HCT116 (cell line): Measurements from ENCODE around the gene APBB2. TPM values are rescaled to one million over a fixed set of nuclear protein-coding genes. Genes with fewer than 3 reads are reported as not detected.
"Not testable (repeated sequence)": the region's sequence is repeated elsewhere in the genome, so short reads cannot be mapped to it uniquely, and the experiment has no call there.

ENCODE experiments used
- ATAC-seq: fragments of 200-7000 bp; cut with Tn5 transposase; 2 replicates; pipeline ENCODE4 v1.9.1; 2020; ENCODE audit warnings: mild to moderate bottlenecking, moderate library complexity
- BruUV-seq: library from RNA; stranded (reverse); fragments of 400-500 nt; replicated peaks from 2 replicates; lab custom pipeline; 2021; lab: Mats Ljungman, UMichigan
- CTCF ChIA-PET: fragments of 300-600 bp; sonication (Branson Sonifier 250); formaldehyde crosslinking; loops from one replicate; lab custom pipeline; 2021; ENCODE audit warnings: antibody characterized with exemption; lab: Charles Lee
- POLR2A ChIA-PET: fragments of 300-600, 350-600 bp; sonication (Branson Sonifier 250); formaldehyde crosslinking; loops from one replicate; lab custom pipeline; 2021; ENCODE audit warnings: antibody characterized with exemption; lab: Charles Lee
- RAD21 ChIA-PET, 2 experiments: fragments of 300-600 bp; sonication (Branson Sonifier 250); formaldehyde crosslinking; loops; one replicate each; lab custom pipeline; 2023; ENCODE audit warnings: low total read pairs in 2 of 2; ENCODE audit not compliant: uncharacterized antibody in 2 of 2, unreplicated experiment in 2 of 2, low non-redundant PET in 1 of 2; lab: Charles Lee
- DNase-seq: peaks from one replicate; pipeline ENCODE4 v3.0.0-alpha.2; 2010; ENCODE audit warnings: low read depth, low spot score
- H2AFZ ChIP-seq: fragments of 200-600 bp; shearing (Covaris generic), sonication (generic); 2 replicates; pipeline ENCODE4 v1.6.1; 2017; ENCODE audit warnings: low read depth, mixed run types, mixed read lengths, antibody characterized with exemption, low read length; ENCODE audit not compliant: poor library complexity, severe bottlenecking
- H3K27ac ChIP-seq: 2 replicates; pipeline ENCODE4 v1.5.1; 2012; ENCODE audit warnings: low read depth, low read length
- H3K27me3 ChIP-seq: fragments of 200-600 bp; sonication (generic); 2 replicates; pipeline ENCODE4 v1.6.1; 2016; ENCODE audit warnings: mixed run types, low read length, mixed read lengths; ENCODE audit not compliant: insufficient read depth
- H3K36me3 ChIP-seq, 2 experiments: fragments of 200-500 bp in 1 of 2; fragments of 200-600 bp in 1 of 2; sonication (Bioruptor generic) in 1 of 2; sonication (generic) in 1 of 2; 2 replicates each; pipeline versions ENCODE4 v1.5.1 to v1.6.1; 2014 to 2016; ENCODE audit warnings: low read length in 2 of 2, inconsistent platforms in 1 of 2, mixed read lengths in 1 of 2, mixed run types in 1 of 2; ENCODE audit not compliant: insufficient read depth in 2 of 2, control insufficient read depth in 1 of 2
- H3K4me1 ChIP-seq, 2 experiments: fragments of 200-600 bp in 1 of 2; sonication (generic) in 1 of 2; 2 replicates each; pipeline versions ENCODE4 v1.5.1 to v1.6.1; 2012 to 2017; ENCODE audit warnings: low read length in 2 of 2, inconsistent platforms in 1 of 2, mild to moderate bottlenecking in 1 of 2, mixed read lengths in 1 of 2, mixed run types in 1 of 2, moderate library complexity in 1 of 2; ENCODE audit not compliant: insufficient read depth in 2 of 2, control insufficient read depth in 1 of 2
- H3K4me2 ChIP-seq: fragments of 200-600 bp; sonication (generic); 2 replicates; pipeline ENCODE4 v1.6.1; 2017; ENCODE audit warnings: mixed run types, low read length, mixed read lengths
- H3K4me3 ChIP-seq, 2 experiments: fragments of 200-600 bp in 1 of 2; sonication (generic) in 1 of 2; replicated peaks in 1 of 2; 2 replicates each; pipeline ENCODE4 v1.5.1; 2011 to 2016; ENCODE audit warnings: low read length in 2 of 2, control low read depth in 1 of 2, low read depth in 1 of 2, mild to moderate bottlenecking in 1 of 2, mixed read lengths in 1 of 2, mixed run types in 1 of 2
- H3K79me2 ChIP-seq: fragments of 200-600 bp; sonication (generic); 2 replicates; pipeline ENCODE4 v1.6.1; 2017; ENCODE audit warnings: mild to moderate bottlenecking, mixed run types, low read length, moderate library complexity, mixed read lengths; ENCODE audit not compliant: insufficient read depth
- H3K9ac ChIP-seq: fragments of 200-600 bp; sonication (generic); 2 replicates; pipeline ENCODE4 v1.6.1; 2016; ENCODE audit warnings: low read length, mixed read lengths
- H3K9me2 ChIP-seq: fragments of 200-600 bp; sonication (generic), shearing (Covaris generic); 2 replicates; pipeline ENCODE4 v1.6.1; 2017; ENCODE audit warnings: mixed run types, mild to moderate bottlenecking, moderate library complexity; ENCODE audit not compliant: insufficient read depth
- H3K9me3 ChIP-seq, 2 experiments: fragments of 200-500 bp in 1 of 2; fragments of 200-600 bp in 1 of 2; sonication (Bioruptor generic) in 1 of 2; sonication (generic) in 1 of 2; 2 replicates each; pipeline ENCODE4 v1.6.1; 2014 to 2017; ENCODE audit warnings: low read length in 2 of 2, mixed read lengths in 2 of 2, inconsistent platforms in 1 of 2, low read depth in 1 of 2, mild to moderate bottlenecking in 1 of 2, mixed run types in 1 of 2, moderate library complexity in 1 of 2; ENCODE audit not compliant: control insufficient read depth in 1 of 2, insufficient read depth in 1 of 2
- H4K20me1 ChIP-seq: fragments of 200-600 bp; sonication (generic), shearing (Covaris generic); 2 replicates; pipeline ENCODE4 v1.6.1; 2017; ENCODE audit warnings: mixed run types, mild to moderate bottlenecking, moderate library complexity; ENCODE audit not compliant: insufficient read depth
- ATF3 ChIP-seq: IDR thresholded peaks from 2 replicates; pipeline ENCODE4 v1.6.1; 2012
- CEBPB ChIP-seq: IDR thresholded peaks from 2 replicates; pipeline ENCODE4 v1.6.1; 2012; ENCODE audit warnings: low read depth
- EGR1 ChIP-seq: IDR thresholded peaks from 2 replicates; pipeline ENCODE4 v1.6.1; 2012; ENCODE audit warnings: low read depth
- ELF1 ChIP-seq: IDR thresholded peaks from 2 replicates; pipeline ENCODE4 v1.6.1; 2012; ENCODE audit warnings: low read depth, borderline replicate concordance
- EZH2phosphoT487 ChIP-seq: fragments of 200-600 bp; IDR thresholded peaks from 2 replicates; pipeline ENCODE4 v1.6.1; 2018; ENCODE audit warnings: antibody characterized with exemption, borderline replicate concordance
- JUND ChIP-seq: IDR thresholded peaks from 2 replicates; pipeline ENCODE4 v1.6.1; 2012
- POLR2A ChIP-seq: IDR thresholded peaks from 2 replicates; pipeline ENCODE4 v1.7.0; 2011; ENCODE audit warnings: borderline replicate concordance; ENCODE audit not compliant: insufficient read depth, insufficient read length; ENCODE audit errors: extremely low read depth
- POLR2AphosphoS5 ChIP-seq: IDR thresholded peaks from 2 replicates; pipeline ENCODE4 v1.6.1; 2011; ENCODE audit warnings: mild to moderate bottlenecking, low read depth, low read length, moderate library complexity
- RAD21 ChIP-seq: IDR thresholded peaks from 2 replicates; pipeline ENCODE4 v1.6.1; 2012; ENCODE audit warnings: low read depth, mild to moderate bottlenecking
- SRF ChIP-seq: IDR thresholded peaks from 2 replicates; pipeline ENCODE4 v1.6.1; 2012; ENCODE audit warnings: low read depth
- YY1 ChIP-seq: IDR thresholded peaks from 2 replicates; pipeline ENCODE4 v1.6.1; 2011; ENCODE audit warnings: low read length, low read depth, moderate library complexity, mild to moderate bottlenecking; ENCODE audit not compliant: insufficient replicate concordance; ENCODE audit errors: extremely low read depth
- intact Hi-C: fragments of 100-400 bp; cut with micrococcal nuclease; formaldehyde crosslinking; loops from 2 replicates; pipeline ENCODE4 v1.10.0; 2022
- total RNA-seq: library from RNA; stranded (reverse); gene quantifications from one replicate; pipeline ENCODE4 v1.2.1, GENCODE V29; 2021; ENCODE audit not compliant: unreplicated experiment
- TF ChIP-seq, protein P1 (sequence below): IDR thresholded peaks from 2 replicates; pipeline ENCODE4 v1.6.1; 2012

Gene APBB2
- total RNA-seq, 1 experiment from 2014 or later = 72.5 TPM

GRCh38 chr4:40822420-40823166 is 391.7 kb downstream of the APBB2 start:
- ChIA-PET RAD21 (no interaction called here), POLR2A (interaction anchor here (0.6 kb wide), 1 partner anchor 795 kb away, joined by 3 read pairs; no protein-coding TSS in a partner anchor), CTCF (no interaction called here)
- Histone ChIP-seq H2AFZ (no peak overlapping the region), H3K27ac (no peak overlapping the region), H3K4me2 (no peak overlapping the region), H3K4me1 (no peaks in the 10 kb centered on the region), H3K9me3 (no peaks in the 10 kb centered on the region), H3K79me2 (no peaks in the 10 kb centered on the region), H3K9me2 (no peaks in the 10 kb centered on the region), H4K20me1 (no peaks in the 10 kb centered on the region), H3K9ac (no peak overlapping the region), H3K4me3 (no peak overlapping the region), H3K27me3 (no peaks in the 10 kb centered on the region), H3K36me3 (peaks cover 7 to 13% of the 10 kb centered on the region in 2 experiments; a peak in 2 of 4 replicates)
- intact Hi-C loops = no loop called here
- no TSS peak for BruUV-seq
- DNase-seq (no peak), ATAC-seq (no peak)
- no peak for TF ChIP-seq EGR1
- TF ChIP-seq CEBPB = no peak
- no peak for TF ChIP-seq ELF1
- no peak for TF ChIP-seq POLR2A
- TF ChIP-seq YY1 = no peak
- no peak for TF ChIP-seq ATF3
- TF ChIP-seq SRF = no peak
- TF ChIP-seq, protein P1, sequence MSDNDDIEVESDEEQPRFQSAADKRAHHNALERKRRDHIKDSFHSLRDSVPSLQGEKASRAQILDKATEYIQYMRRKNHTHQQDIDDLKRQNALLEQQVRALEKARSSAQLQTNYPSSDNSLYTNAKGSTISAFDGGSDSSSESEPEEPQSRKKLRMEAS = no peak
- no peak for TF ChIP-seq EZH2phosphoT487
- no peak for TF ChIP-seq POLR2AphosphoS5

DNA sequence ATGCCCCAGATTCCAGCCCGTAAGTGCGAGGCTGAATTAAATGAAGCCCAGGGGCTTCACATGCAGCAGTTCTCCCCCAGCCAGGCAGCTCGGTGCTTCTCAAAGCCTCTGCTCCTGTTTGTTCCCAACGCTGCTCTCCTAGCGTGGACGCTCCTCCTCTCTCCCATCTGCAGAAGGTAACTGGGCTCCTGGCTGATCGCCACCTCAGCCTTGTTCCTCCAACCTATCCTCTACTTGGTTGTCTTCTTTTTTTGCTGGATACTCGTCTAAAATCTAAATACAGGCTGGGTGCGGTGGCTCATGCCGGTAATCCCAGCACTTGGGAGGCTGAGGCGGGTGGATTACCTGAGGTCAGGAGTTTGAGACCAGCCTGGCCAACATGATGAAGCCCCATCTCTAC is 394.2 kb downstream of the APBB2 start:
- RAD21 ChIA-PET = no interaction called here
- H3K4me1 ChIP-seq = no peaks in the 10 kb centered on the region

GRCh38 chr4:40817157-40817556 is 397.2 kb downstream of the APBB2 start:
- H3K27me3 ChIP-seq, RAD21 ChIA-PET, H3K27ac ChIP-seq, BruUV-seq, H3K79me2 ChIP-seq, H2AFZ ChIP-seq, H3K4me1 ChIP-seq, H3K9ac ChIP-seq, POLR2A ChIA-PET, H3K9me2 ChIP-seq, H3K4me2 ChIP-seq, intact Hi-C loops, H3K9me3 ChIP-seq, CTCF ChIA-PET, DNase-seq, ATAC-seq, H3K4me3 ChIP-seq, H4K20me1 ChIP-seq: not testable (repeated sequence)
- H3K36me3 ChIP-seq = 0 out of 4 replicates have a peak, but pooled peaks cover 4 to 25% of the 10 kb centered on the region in 2 experiments

More for the DNA sequence above, 394.2 kb downstream of the APBB2 start:
- H2AFZ ChIP-seq = no peak overlapping the region
- H3K4me2 ChIP-seq = no peak overlapping the region
- H3K27ac ChIP-seq = no peak overlapping the region
- no peaks in the 10 kb centered on the region for H4K20me1 ChIP-seq
- no peaks in the 10 kb centered on the region for H3K27me3 ChIP-seq
- POLR2A ChIA-PET = no interaction called here
- BruUV-seq = no TSS peak
- H3K4me3 ChIP-seq = no peak overlapping the region
- TF ChIP-seq JUND (no peak), RAD21 (no peak)
- CTCF ChIA-PET = no interaction called here
- intact Hi-C loops = no loop called here
- no peaks in the 10 kb centered on the region for H3K79me2 ChIP-seq
- H3K9ac ChIP-seq = no peak overlapping the region
- H3K36me3 ChIP-seq = peaks cover 7 to 21% of the 10 kb centered on the region in 2 experiments; a peak in 1 of 4 replicates
- H3K9me3 ChIP-seq = no peaks in the 10 kb centered on the region
- DNase-seq (no peak), ATAC-seq (no peak)
- H3K9me2 ChIP-seq = no peaks in the 10 kb centered on the region
